Neural progenitor cell (in vitro differentiated cells): Measurements from ENCODE around the gene SCO2. TPM values are rescaled to one million over a fixed set of nuclear protein-coding genes. Genes with fewer than 3 reads are reported as not detected.

Source experiments
- DNase-seq: peaks from one replicate; pipeline ENCODE4 v3.0.0-alpha.2; 2016; ENCODE audit warnings: low spot score
- H2AFZ ChIP-seq: fragments of 200-600 bp; sonication (generic); replicated peaks from 2 replicates; pipeline ENCODE4 v1.6.1; 2016; ENCODE audit warnings: antibody characterized with exemption
- H3F3A ChIP-seq: fragments of 200-600 bp; sonication (generic); 2 replicates; pipeline ENCODE4 v1.6.1; 2016; ENCODE audit warnings: antibody characterized with exemption, low read depth
- H3K27ac ChIP-seq: fragments of 200-600 bp; sonication (generic); 2 replicates; pipeline ENCODE4 v1.5.1; 2016; ENCODE audit warnings: mild to moderate bottlenecking
- H3K27me3 ChIP-seq: fragments of 200-600 bp; sonication (generic); 2 replicates; pipeline ENCODE4 v1.6.1; 2016; ENCODE audit warnings: mild to moderate bottlenecking, moderate library complexity
- H3K36me3 ChIP-seq: fragments of 200-600 bp; sonication (generic); 2 replicates; pipeline ENCODE4 v1.5.1; 2016
- H3K4me1 ChIP-seq: fragments of 200-600 bp; sonication (generic); 2 replicates; pipeline ENCODE4 v1.6.1; 2016; ENCODE audit warnings: mixed run types
- H3K4me2 ChIP-seq: fragments of 200-600 bp; sonication (generic); 2 replicates; pipeline ENCODE4 v1.6.1; 2016
- H3K4me3 ChIP-seq: fragments of 200-600 bp; sonication (generic); 2 replicates; pipeline ENCODE4 v1.5.1; 2016
- H3K79me2 ChIP-seq: fragments of 200-600 bp; sonication (generic); 2 replicates; pipeline ENCODE4 v1.6.1; 2016; ENCODE audit warnings: low read depth
- H3K9ac ChIP-seq: fragments of 200-600 bp; sonication (generic); 2 replicates; pipeline ENCODE4 v1.6.1; 2016
- H3K9me3 ChIP-seq: fragments of 200-600 bp; sonication (generic); 2 replicates; pipeline ENCODE4 v1.5.1; 2016; ENCODE audit warnings: low read depth
- H4K20me1 ChIP-seq: fragments of 200-600 bp; sonication (generic); 2 replicates; pipeline ENCODE4 v1.6.1; 2016; ENCODE audit warnings: low read depth
- H3K27ac Mint-ChIP-seq: 3 replicates; pipeline ENCODE4 v1.8.0; 2021; ENCODE audit warnings: mixed read lengths
- H3K27me3 Mint-ChIP-seq: 2 replicates; pipeline ENCODE4 v1.8.0; 2022; ENCODE audit warnings: low read depth, mild to moderate bottlenecking, inconsistent platforms, moderate library complexity, mixed read lengths; ENCODE audit not compliant: insufficient read depth
- H3K36me3 Mint-ChIP-seq: 3 replicates; pipeline ENCODE4 v1.8.0; 2021; ENCODE audit warnings: mixed read lengths
- H3K4me1 Mint-ChIP-seq: 3 replicates; pipeline ENCODE4 v1.8.0; 2021; ENCODE audit warnings: mixed read lengths
- H3K4me3 Mint-ChIP-seq: 3 replicates; pipeline ENCODE4 v1.8.0; 2021; ENCODE audit warnings: mild to moderate bottlenecking, moderate library complexity, mixed read lengths
- H3K9me3 Mint-ChIP-seq: 3 replicates; pipeline ENCODE4 v1.8.0; 2020; ENCODE audit warnings: mixed read lengths
- CTCF ChIP-seq: fragments of 200-600 bp; sonication (generic); IDR thresholded peaks from 2 replicates; pipeline ENCODE4 v1.5.1; 2017; ENCODE audit warnings: antibody characterized with exemption, mild to moderate bottlenecking
- EZH2 ChIP-seq: fragments of 200-600 bp; sonication (generic); IDR thresholded peaks from 2 replicates; pipeline ENCODE4 v1.6.1; 2017; ENCODE audit warnings: antibody characterized with exemption, mild to moderate bottlenecking, moderate library complexity
- EZH2phosphoT487 ChIP-seq: fragments of 200-600 bp; sonication (generic); IDR thresholded peaks from 2 replicates; pipeline ENCODE4 v1.6.1; 2017; ENCODE audit warnings: antibody characterized with exemption
- total RNA-seq: library from RNA; depleted of rRNA; stranded (reverse); fragments of >200 nt; gene quantifications from 2 replicates; pipeline ENCODE4 v1.2.3, GENCODE V29; 2015; ENCODE audit warnings: low replicate concordance

Gene SCO2
- total RNA-seq, 1 donor from 2014 or later: not detected

GRCh38 chr22:50526108-50526833 is 873 bp upstream of the SCO2 start:
- Histone ChIP-seq H3F3A (peaks cover 54% of the 10 kb centered on the region), H4K20me1 (peaks cover 66% of the 10 kb centered on the region), H3K4me1 (peaks cover 18% of the 10 kb centered on the region), H3K4me2 (peak overlapping the region; percentile 99), H3K9ac (no peak overlapping the region), H3K4me3 (peak overlapping the region; percentile 92), H3K36me3 (no peaks in the 10 kb centered on the region), H3K27ac (peak overlapping the region; percentile 78), H2AFZ (peak overlapping the region; percentile 93), H3K79me2 (peaks cover 9% of the 10 kb centered on the region), H3K27me3 (peaks cover 51% of the 10 kb centered on the region), H3K9me3 (no peaks in the 10 kb centered on the region)
- H3K4me1 Mint-ChIP-seq: peaks cover 12% of the 10 kb centered on the region
- H3K4me3 Mint-ChIP-seq: peak overlapping the region; percentile 80
- peak; percentile 87 for DNase-seq
- no peaks in the 10 kb centered on the region for H3K9me3 Mint-ChIP-seq
- H3K36me3 Mint-ChIP-seq: peaks cover 5% of the 10 kb centered on the region
- H3K27me3 Mint-ChIP-seq: peaks cover 43% of the 10 kb centered on the region
- H3K27ac Mint-ChIP-seq: no peak overlapping the region
- TF ChIP-seq EZH2phosphoT487 (no peak), CTCF (peak; percentile 54), EZH2 (no peak)

GRCh38 chr22:50525858-50526107 is 385 bp upstream of the SCO2 start:
- DNase-seq: no peak
- H3K9me3 Mint-ChIP-seq: no peaks in the 10 kb centered on the region
- peaks cover 5% of the 10 kb centered on the region for H3K36me3 Mint-ChIP-seq
- Histone ChIP-seq H3K79me2 (peaks cover 9% of the 10 kb centered on the region), H3F3A (peaks cover 50% of the 10 kb centered on the region), H3K36me3 (no peaks in the 10 kb centered on the region), H3K27me3 (peaks cover 46% of the 10 kb centered on the region), H3K4me3 (peak overlapping the region; percentile 92), H3K27ac (peak overlapping the region; percentile 78), H3K4me1 (peaks cover 13% of the 10 kb centered on the region), H3K9ac (no peak overlapping the region), H3K9me3 (no peaks in the 10 kb centered on the region), H2AFZ (peak overlapping the region; percentile 93), H4K20me1 (peaks cover 61% of the 10 kb centered on the region), H3K4me2 (peak overlapping the region; percentile 99)
- H3K4me3 Mint-ChIP-seq: peak overlapping the region; percentile 82
- peaks cover 38% of the 10 kb centered on the region for H3K27me3 Mint-ChIP-seq
- no peak for TF ChIP-seq EZH2phosphoT487
- TF ChIP-seq EZH2: no peak
- no peak for TF ChIP-seq CTCF
- H3K27ac Mint-ChIP-seq: no peak overlapping the region
- H3K4me1 Mint-ChIP-seq: peaks cover 12% of the 10 kb centered on the region

GRCh38 chr22:50524676-50525103 is 708 bp downstream of the SCO2 start:
- Histone ChIP-seq H2AFZ (no peak overlapping the region), H3K9ac (peak overlapping the region; percentile 76), H3K36me3 (no peaks in the 10 kb centered on the region), H3K27me3 (peaks cover 35% of the 10 kb centered on the region), H3K79me2 (peaks cover 9% of the 10 kb centered on the region), H4K20me1 (peaks cover 51% of the 10 kb centered on the region), H3K9me3 (no peaks in the 10 kb centered on the region), H3K4me1 (peaks cover 7% of the 10 kb centered on the region), H3F3A (peaks cover 39% of the 10 kb centered on the region), H3K4me2 (peak overlapping the region; percentile 99), H3K4me3 (peak overlapping the region; percentile 92), H3K27ac (no peak overlapping the region)
- Mint-ChIP-seq H3K4me1 (peaks cover 12% of the 10 kb centered on the region), H3K9me3 (no peaks in the 10 kb centered on the region), H3K36me3 (peaks cover 6% of the 10 kb centered on the region), H3K27me3 (peaks cover 34% of the 10 kb centered on the region), H3K4me3 (peak overlapping the region; percentile 89), H3K27ac (peak overlapping the region; percentile 74)
- DNase-seq: no peak
- no peak for TF ChIP-seq CTCF
- no peak for TF ChIP-seq EZH2
- TF ChIP-seq EZH2phosphoT487: no peak
